ENCODE data around the gene IFITM10. TPM values are rescaled to one million over a fixed set of nuclear protein-coding genes. Genes with fewer than 3 reads are reported as not detected.

IFITM10 gene
- total RNA-seq, 1 donor from 2014 or later = 2.7 TPM

DNA sequence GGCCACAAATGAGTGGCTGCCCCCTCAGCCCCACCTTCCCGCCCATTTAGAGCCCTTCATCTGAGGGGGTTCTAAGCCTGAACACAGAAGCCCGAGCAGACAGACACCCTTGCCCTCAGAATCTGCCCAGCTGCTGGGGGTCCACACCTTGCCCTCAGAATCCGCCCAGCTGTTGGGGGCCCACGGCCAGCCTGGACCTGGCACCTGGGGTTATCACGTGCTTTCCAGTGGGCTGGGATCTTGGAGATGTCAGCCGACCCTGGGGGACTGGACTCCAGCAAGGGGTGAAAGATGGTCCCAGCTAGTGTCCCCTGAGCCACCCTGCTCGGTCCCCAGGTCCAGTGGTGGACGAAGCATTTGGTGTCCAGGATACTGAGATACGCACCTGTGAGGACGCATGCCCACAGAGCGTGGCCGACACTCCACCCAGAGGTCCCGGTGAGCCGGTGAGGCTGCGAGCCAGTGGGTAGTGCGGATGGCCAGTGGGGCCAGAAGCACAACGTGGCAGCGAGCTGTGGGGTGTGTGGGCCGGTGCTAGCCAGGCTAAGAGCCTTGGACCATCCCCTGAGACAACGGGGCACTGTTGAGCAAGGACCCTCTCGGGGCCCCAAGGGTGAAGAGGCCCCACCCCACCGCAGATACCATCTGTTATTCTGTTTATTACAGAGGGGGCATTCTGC lies 16.5 kb upstream of the IFITM10 start:
- Mint-ChIP-seq H3K4me3 (no peak overlapping the region), H3K36me3 (no peaks in the 10 kb centered on the region), H3K9me3 (no peaks in the 10 kb centered on the region), H3K4me1 (peaks cover 12% of the 10 kb centered on the region), H3K27ac (no peak overlapping the region), H3K27me3 (ENCODE audit: low read depth) (peaks cover 5% of the 10 kb centered on the region)
- no peak for DNase-seq (ENCODE audit: low spot score in 2 of 2, unreplicated experiment in 2 of 2)
- TF ChIP-seq, protein P1, sequence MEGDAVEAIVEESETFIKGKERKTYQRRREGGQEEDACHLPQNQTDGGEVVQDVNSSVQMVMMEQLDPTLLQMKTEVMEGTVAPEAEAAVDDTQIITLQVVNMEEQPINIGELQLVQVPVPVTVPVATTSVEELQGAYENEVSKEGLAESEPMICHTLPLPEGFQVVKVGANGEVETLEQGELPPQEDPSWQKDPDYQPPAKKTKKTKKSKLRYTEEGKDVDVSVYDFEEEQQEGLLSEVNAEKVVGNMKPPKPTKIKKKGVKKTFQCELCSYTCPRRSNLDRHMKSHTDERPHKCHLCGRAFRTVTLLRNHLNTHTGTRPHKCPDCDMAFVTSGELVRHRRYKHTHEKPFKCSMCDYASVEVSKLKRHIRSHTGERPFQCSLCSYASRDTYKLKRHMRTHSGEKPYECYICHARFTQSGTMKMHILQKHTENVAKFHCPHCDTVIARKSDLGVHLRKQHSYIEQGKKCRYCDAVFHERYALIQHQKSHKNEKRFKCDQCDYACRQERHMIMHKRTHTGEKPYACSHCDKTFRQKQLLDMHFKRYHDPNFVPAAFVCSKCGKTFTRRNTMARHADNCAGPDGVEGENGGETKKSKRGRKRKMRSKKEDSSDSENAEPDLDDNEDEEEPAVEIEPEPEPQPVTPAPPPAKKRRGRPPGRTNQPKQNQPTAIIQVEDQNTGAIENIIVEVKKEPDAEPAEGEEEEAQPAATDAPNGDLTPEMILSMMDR (IDR thresholded peaks at IDR 0.05; ENCODE audit: unreplicated experiment) = no peak

DNA sequence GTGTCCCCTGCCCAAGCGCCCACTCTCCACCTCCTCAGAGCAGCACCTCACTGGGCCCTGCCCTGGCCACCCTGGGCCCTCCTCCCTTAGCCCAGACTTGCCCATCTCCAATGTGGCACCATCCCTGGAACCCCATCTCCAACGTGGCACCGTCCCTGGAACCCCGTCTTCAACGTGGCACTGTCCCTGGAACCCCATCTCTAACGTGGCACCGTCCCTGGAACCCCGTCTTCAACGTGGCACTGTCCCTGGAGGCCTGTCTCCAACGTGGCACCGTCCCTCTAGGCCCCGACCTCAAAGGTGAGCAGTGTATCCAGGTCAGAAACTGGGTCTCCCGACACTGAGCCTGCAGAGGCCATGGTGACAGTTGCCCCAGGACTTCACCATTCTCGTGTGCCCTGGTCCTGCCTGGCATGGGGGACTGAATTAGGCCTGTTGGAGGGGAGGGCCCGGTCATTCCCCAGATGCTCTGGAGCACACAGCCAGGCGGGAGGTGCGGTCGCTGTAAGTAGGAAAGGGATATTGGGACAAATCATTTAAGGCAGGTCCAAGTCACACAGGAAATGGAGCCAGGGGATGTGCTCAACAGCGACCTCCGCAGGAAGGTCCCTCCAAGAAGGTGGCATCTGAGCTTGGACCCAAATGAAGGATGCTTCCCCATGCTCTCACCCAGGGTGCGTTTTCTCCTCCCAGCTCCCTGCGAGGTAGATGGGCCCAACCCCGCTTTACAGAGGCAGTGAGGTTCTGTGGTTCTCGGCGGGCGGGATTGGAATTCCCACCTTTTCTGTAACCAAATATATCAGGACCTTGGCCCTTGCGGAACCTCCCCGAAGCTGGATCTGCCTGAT lies 15.7 kb upstream of the IFITM10 start:
- H3K4me1 Mint-ChIP-seq = peaks cover 11% of the 10 kb centered on the region
- H3K27ac Mint-ChIP-seq = no peak overlapping the region
- H3K36me3 Mint-ChIP-seq = no peaks in the 10 kb centered on the region
- H3K9me3 Mint-ChIP-seq = no peaks in the 10 kb centered on the region
- no peak for DNase-seq (ENCODE audit: low spot score in 2 of 2, unreplicated experiment in 2 of 2)
- no peak overlapping the region for H3K4me3 Mint-ChIP-seq
- TF ChIP-seq, protein P1 (IDR thresholded peaks at IDR 0.05; ENCODE audit: unreplicated experiment) = no peak
- H3K27me3 Mint-ChIP-seq (ENCODE audit: low read depth) = peaks cover 5% of the 10 kb centered on the region

DNA sequence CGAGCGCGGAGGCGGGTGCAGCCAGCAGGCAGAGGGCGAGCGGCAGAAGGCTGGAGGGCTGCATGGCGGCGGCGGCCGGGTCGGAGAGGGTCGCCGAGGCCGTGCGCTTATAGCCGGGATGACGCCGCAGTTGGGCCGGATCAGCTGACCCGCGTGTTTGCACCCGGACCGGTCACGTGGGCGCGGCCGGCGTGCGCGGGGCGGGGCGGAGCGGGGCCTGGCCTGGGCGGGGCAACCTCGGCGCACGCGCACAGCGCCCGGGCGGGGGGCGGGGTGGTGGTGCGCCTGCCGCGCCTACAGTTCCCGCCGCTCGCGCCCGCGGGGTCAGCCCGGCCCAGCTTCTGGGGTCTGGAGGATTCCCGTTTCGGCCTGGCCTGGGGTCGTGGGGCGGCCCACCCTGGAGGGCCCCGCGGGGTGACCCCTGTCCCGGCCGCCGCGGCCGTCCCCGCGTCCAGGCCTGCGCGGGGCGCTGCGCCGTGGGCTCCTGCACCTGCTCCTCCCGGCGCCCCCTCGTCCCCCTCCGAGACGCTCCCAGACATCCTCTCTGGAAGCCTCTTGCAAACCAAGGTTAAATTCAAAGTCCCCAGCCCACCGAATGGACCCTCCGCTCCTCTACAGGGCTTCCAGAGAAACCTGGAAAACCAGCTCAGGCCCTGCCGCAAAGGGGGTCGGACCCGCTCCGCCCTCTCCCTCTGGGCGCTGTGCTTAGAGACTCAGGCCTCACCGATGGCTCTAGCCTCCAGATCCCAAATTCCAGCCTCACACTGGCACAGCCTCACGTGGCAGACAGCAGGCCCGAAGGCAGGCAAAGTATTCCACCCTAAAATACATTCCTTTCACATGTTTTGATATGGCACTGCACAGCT lies 13.6 kb upstream of the IFITM10 start, which contains the start of gene CTSD:
TSS of gene CTSD (minus strand) at position 132 of the 866 bp plus-strand sequence. CDS start at position 64, 68 bp downstream.
- peak within 1 kb of the TSS; percentile 94 for H3K27ac Mint-ChIP-seq
- TF ChIP-seq, protein P1 (IDR thresholded peaks at IDR 0.05; ENCODE audit: unreplicated experiment) = no peak
- no peaks in the 10 kb centered on the region for H3K36me3 Mint-ChIP-seq
- peak; percentile 70 to 86 for DNase-seq (ENCODE audit: low spot score in 2 of 2, unreplicated experiment in 2 of 2)
- peak within 1 kb of the TSS; percentile 91 for H3K4me3 Mint-ChIP-seq
- no peaks in the 10 kb centered on the region for H3K9me3 Mint-ChIP-seq
- H3K27me3 Mint-ChIP-seq (ENCODE audit: low read depth) = no peaks in the 10 kb centered on the region
- H3K4me1 Mint-ChIP-seq = peaks cover 11% of the 10 kb centered on the region

DNA sequence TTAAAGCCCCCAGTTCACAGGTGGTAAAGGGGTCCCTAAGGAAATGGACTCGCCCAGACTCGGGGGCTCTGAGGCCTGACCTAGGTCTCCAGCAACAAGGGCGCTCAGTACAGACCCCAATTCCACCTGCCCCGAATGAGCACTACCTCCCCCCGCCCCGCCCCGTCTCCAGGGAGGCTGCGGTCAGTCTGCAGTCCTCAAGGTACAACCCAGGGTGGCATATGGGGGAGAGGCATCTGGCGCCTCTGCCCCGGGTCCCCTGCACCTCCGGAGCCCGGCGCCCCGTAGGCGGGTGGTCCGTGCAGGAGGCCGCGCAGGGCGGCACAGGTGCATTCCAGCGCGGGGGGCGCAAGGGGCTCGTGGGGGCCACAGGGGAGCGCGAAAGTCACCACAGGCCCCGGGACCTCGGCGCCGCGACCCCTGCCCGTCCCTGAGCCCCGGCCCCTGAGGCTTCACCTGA lies 13.0 kb upstream of the IFITM10 start:
- TF ChIP-seq, protein P1 (IDR thresholded peaks at IDR 0.05; ENCODE audit: unreplicated experiment) = no peak
- DNase-seq (ENCODE audit: low spot score in 2 of 2, unreplicated experiment in 2 of 2) = no peak
- Mint-ChIP-seq H3K27me3 (ENCODE audit: low read depth) (no peaks in the 10 kb centered on the region), H3K36me3 (no peaks in the 10 kb centered on the region), H3K27ac (no peak overlapping the region), H3K4me1 (peaks cover 11% of the 10 kb centered on the region), H3K4me3 (peak overlapping the region; percentile 59), H3K9me3 (no peaks in the 10 kb centered on the region)

Measured in mesothelial cell of epicardium (in vitro differentiated cells).